A549 (cell line): ENCODE data around the gene HNRNPR.
"Not testable (repeated sequence)": the region's sequence is repeated elsewhere in the genome, so short reads cannot be mapped to it uniquely, and the experiment has no call there.

Source experiments
- CEBPB ChIP-seq, 2 experiments: fragments of >200 bp in 1 of 2; sonication (Bioruptor Twin) in 1 of 2; formaldehyde crosslinking in 1 of 2; IDR thresholded peaks; 2 replicates each; pipeline ENCODE4 v1.6.1; 2012 to 2016
- CHD2 ChIP-seq: fragments of 150-350 bp; IDR thresholded peaks from 2 replicates; pipeline ENCODE4 v1.6.1; 2014; ENCODE audit warnings: low read length; ENCODE audit not compliant: partially characterized antibody
- EP300 ChIP-seq, 2 experiments: fragments of >200 bp; sonication (Bioruptor Twin); formaldehyde crosslinking; IDR thresholded peaks; 2 replicates in 1 of 2; 3 replicates in 1 of 2; pipeline ENCODE4 v1.6.1; 2016 to 2017
- HDAC2 ChIP-seq: fragments of 200-600 bp; sonication (generic); IDR thresholded peaks from 2 replicates; pipeline ENCODE4 v1.6.1; 2016
- HOXB5 ChIP-seq: fragments of 250-450 bp; sonication (Bioruptor Pico); IDR thresholded peaks from 2 replicates; pipeline ENCODE4 v1.5.0; 2020; ENCODE audit warnings: mild to moderate bottlenecking, moderate library complexity
- JUNB ChIP-seq: fragments of >200 bp; sonication (Bioruptor Twin); formaldehyde crosslinking; IDR thresholded peaks from 2 replicates; pipeline ENCODE4 v1.6.1; 2016
- POLR2A ChIP-seq: IDR thresholded peaks from 2 replicates; pipeline ENCODE4 v1.6.1; 2012; ENCODE audit warnings: mild to moderate bottlenecking, low read length
- POLR2AphosphoS2 ChIP-seq: conservative IDR thresholded peaks from 2 replicates; pipeline ENCODE4 v1.6.1; 2012; ENCODE audit warnings: low read length, improper control_type of control experiment, inconsistent platforms
- RAD21 ChIP-seq, 2 experiments: fragments of >200 bp in 1 of 2; sonication (Bioruptor Twin) in 1 of 2; formaldehyde crosslinking in 1 of 2; IDR thresholded peaks in 1 of 2; conservative IDR thresholded peaks in 1 of 2; 2 replicates in 1 of 2; 3 replicates in 1 of 2; pipeline ENCODE4 v1.6.1; 2012 to 2018; ENCODE audit warnings: inconsistent platforms in 1 of 2
- TF ChIP-seq, protein P1 (sequence below): fragments of >200 bp; sonication (Bioruptor Twin); formaldehyde crosslinking; IDR thresholded peaks from 3 replicates; pipeline ENCODE4 v1.5.1; 2016
- TF ChIP-seq, protein P2 (sequence below): IDR thresholded peaks from 2 replicates; pipeline ENCODE4 v1.6.1; 2012

DNA sequence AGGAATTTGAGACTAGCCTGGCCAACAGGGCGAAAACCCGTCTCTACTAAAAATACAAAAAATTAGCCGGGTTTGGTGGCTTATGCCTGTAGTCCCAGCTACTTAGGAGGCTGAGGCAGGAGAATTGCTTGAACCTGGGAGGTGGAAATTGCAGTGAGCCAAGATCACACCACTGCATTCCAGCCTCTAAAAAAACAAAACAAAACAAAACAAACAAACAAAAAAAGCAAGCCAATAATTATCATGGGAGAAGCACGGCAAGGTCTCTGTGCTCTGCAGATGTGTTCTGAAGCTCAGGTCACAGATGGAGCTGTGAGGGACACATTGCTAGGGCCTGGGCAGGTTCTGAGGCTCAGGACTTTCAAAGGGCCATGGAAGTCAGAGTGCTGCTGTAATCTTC, 36.2 kb upstream of the HNRNPR start:
- TF ChIP-seq POLR2A; CEBPB (IDR thresholded peaks at IDR 0.05); RAD21 (conservative IDR thresholded peaks at IDR 0.05 in 1 of 2, IDR thresholded peaks at IDR 0.05 in 1 of 2); CHD2; JUNB; EP300 (IDR thresholded peaks at IDR 0.05); POLR2AphosphoS2; HOXB5; HDAC2: not testable (repeated sequence)
- TF ChIP-seq, protein P1, sequence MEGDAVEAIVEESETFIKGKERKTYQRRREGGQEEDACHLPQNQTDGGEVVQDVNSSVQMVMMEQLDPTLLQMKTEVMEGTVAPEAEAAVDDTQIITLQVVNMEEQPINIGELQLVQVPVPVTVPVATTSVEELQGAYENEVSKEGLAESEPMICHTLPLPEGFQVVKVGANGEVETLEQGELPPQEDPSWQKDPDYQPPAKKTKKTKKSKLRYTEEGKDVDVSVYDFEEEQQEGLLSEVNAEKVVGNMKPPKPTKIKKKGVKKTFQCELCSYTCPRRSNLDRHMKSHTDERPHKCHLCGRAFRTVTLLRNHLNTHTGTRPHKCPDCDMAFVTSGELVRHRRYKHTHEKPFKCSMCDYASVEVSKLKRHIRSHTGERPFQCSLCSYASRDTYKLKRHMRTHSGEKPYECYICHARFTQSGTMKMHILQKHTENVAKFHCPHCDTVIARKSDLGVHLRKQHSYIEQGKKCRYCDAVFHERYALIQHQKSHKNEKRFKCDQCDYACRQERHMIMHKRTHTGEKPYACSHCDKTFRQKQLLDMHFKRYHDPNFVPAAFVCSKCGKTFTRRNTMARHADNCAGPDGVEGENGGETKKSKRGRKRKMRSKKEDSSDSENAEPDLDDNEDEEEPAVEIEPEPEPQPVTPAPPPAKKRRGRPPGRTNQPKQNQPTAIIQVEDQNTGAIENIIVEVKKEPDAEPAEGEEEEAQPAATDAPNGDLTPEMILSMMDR = not testable (repeated sequence)
- TF ChIP-seq, protein P2, sequence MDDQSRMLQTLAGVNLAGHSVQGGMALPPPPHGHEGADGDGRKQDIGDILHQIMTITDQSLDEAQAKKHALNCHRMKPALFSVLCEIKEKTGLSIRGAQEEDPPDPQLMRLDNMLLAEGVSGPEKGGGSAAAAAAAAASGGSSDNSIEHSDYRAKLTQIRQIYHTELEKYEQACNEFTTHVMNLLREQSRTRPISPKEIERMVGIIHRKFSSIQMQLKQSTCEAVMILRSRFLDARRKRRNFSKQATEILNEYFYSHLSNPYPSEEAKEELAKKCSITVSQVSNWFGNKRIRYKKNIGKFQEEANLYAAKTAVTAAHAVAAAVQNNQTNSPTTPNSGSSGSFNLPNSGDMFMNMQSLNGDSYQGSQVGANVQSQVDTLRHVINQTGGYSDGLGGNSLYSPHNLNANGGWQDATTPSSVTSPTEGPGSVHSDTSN = not testable (repeated sequence)
